OCI-LY7 (cell line): ENCODE data around the gene CD58.
"Not testable (repeated sequence)": the region's sequence is repeated elsewhere in the genome, so short reads cannot be mapped to it uniquely, and the experiment has no call there.

Experiments
- CTCF ChIP-seq: fragments of 200-600 bp; sonication (generic); conservative IDR thresholded peaks from 2 replicates; pipeline ENCODE4 v1.5.1; 2014; ENCODE audit warnings: mild to moderate bottlenecking, antibody characterized with exemption, low read length, moderate library complexity, mixed read lengths
- EZH2phosphoT487 ChIP-seq: fragments of 200-600 bp; sonication (generic); IDR thresholded peaks from 2 replicates; pipeline ENCODE4 v1.6.1; 2018; ENCODE audit warnings: low read depth, borderline replicate concordance, mild to moderate bottlenecking, mixed run types, antibody characterized with exemption, low read length, moderate library complexity, mixed read lengths

- TF ChIP-seq CTCF, EZH2phosphoT487: not testable (repeated sequence)
Measured at GRCh38 chr1:116603646-116604045, 32.8 kb upstream of the CD58 start.
